Stimulated activated CD8-positive, alpha-beta memory T cell treated with anti-CD3 and anti-CD28 coated beads, Interleukin-7, amount 100 ng/mL, for 4 hours (primary cell): Measurements from ENCODE around the gene PUS3.

Experiments used
- DNase-seq, 2 donors: peaks; one replicate each; pipeline ENCODE4 v3.0.0-alpha.2; 2020; ENCODE audit warnings: low read depth in 2 of 2

PUS3 gene

DNA sequence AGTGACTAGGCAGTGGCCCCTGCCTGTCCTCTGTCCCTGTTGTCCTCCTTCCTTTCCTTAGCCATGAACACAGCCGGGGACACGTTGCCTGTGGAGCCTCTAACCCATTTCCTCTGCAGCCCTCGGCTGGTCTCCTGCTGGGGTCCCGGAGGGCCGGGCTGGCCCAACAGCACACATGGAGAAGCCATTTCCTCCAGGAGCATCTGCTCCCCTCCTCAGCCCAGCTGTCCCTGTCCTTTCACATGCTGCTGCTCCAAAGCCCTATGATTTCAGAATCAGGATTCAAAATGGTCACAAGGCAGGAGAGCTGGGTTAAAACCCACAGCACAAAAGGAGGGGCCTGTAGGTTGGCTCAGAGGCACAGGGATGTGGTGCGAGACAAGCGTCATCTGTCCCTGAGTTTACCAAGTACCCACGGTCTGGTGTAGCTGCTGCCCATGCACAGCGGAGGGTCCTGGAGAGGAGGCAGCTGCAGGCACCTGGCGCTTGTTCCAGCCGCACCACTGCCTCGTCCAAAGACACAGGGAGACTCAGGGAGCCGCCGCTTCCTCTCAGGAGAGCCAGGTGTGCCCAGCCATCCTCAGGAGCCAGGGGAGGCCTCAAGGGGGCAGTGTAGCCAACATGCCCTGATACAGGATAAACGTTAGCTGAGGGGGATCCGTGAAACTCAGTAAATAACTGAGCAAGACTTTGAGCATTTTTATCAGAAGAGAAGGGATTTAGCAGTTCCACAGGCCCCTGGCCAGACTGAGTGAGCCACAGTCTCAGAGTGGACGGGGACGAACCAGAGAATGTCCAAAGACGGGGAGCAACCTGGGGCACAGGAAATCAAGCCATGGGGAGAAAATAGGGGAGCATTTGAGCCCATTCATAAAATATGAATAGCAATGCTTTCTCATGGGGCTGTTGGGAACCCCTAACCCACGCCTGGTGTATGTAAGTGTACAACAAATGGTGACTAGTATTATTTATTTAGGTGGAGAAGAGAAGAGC lies 38.9 kb upstream of the PUS3 start:
- no peak for DNase-seq

GRCh38 chr11:125941267-125941618 lies 38.2 kb upstream of the PUS3 start:
- no peak for DNase-seq

GRCh38 chr11:125940145-125940544 lies 37.1 kb upstream of the PUS3 start:
- no peak for DNase-seq

DNA sequence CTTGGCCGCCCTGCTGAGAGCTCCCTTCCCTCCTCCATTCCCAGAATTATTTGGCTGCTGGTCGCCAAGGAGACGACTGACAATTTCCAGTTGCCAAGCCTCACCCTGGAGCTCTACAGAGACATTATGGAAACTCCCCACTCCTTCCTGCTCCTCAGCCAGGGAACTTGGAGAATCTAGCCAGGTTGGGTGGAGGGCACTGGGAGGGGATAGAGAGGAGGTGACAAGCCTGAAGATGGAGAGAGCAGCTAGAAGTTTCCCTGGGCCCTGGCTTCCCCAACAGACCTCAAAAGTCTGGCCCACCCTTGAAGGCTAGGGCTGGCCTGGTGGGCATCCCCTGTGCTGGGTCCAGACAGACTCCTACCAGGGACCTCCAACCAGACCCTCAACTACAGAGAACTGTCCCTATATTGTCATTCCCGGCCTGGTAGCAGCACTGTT lies 36.1 kb upstream of the PUS3 start:
- no peak for DNase-seq

DNA sequence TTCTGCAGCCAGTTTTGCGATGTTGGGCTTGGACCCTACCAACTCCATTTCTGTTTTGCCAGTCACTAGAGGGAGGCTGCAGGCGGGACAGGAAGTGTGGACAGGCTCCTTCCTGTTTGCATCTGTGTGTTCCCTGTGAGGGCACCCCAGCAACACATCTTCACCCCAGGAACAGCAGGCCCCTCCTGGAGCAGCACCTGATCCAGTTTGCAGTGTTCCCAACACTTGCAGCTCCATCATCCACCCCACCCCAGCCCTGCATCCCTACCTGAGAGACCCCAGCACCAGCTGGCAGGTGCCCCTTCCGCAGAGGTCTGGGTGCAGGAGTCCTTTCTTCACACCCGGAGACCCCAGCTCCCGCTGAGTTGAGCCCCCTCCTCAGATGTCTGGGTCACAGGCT lies 35.4 kb upstream of the PUS3 start:
- DNase-seq = no peak

DNA sequence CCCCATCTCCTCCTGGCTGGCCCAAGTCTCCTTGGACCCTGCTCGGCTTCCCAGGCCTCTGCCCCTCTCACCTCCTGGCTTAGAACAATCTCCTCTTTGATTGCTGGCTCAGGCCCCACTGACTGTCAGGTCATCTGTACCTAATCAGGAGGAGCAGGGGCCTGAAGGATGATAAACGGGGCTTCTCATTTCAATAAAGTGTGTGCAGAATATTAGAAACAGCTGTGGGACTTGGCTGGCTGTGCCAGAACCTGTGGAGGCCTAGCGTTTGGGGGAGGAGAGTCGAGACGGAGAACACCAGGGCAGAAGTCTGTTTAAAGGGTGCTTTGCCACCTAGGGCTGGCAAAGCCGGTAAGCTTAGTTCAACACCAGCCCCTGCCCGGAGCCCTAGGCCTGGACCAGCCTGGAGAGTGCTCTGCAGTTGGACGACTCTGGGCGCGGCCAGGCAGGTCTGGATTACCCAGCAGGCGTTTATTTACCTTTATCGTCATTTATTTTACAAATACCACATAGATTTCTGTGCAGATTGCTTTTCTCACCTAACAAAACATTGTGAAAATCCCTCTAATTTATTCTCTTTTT lies 32.7 kb upstream of the PUS3 start:
- DNase-seq = no peak

DNA sequence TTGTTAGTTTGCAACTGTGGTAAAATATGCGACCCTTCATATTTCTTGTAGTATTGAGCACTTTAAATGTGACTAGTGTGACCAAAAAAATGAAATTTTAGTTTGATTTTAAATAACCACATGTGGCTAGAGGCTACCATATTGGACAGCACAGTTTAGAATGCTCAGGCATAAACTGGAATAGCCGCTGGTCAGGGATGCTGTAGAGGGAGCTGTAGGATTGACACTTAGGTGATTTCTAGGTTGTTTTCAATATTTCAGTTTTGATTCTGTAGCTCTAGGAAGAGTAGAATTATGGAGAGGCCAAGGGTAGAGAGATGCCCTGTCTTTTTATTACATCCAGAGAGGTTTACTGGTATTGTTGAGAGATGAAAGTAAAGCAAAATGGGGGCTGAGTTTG lies 32.0 kb upstream of the PUS3 start:
- no peak for DNase-seq

GRCh38 chr11:125934473-125934872 lies 31.5 kb upstream of the PUS3 start:
- no peak for DNase-seq

GRCh38 chr11:125933030-125933813 lies 30.2 kb upstream of the PUS3 start:
- DNase-seq = no peak

- DNase-seq = no peak
Measured at GRCh38 chr11:125932301-125932700, 29.3 kb upstream of the PUS3 start.

DNA sequence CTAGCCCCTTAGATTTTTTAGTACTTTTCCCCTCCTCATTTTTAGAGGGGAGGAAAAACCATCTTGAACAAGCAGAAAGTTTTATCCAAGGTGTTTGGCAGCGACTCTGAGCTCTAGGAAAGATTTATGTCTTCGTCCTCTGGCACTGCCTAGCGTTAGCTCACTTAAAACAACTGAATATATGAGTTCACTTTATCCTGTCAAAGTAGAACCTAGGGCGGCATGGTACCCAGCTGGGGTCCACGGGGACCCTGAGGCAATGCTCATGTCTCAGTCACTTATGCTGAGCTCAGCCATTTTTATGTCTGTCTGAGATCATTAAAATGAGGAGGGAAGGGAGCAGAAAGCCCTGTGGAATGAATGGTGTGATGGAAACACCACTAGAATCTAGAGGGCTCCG lies 28.7 kb upstream of the PUS3 start:
- DNase-seq = no peak

GRCh38 chr11:125931116-125931515 lies 28.1 kb upstream of the PUS3 start:
- no peak for DNase-seq

DNA sequence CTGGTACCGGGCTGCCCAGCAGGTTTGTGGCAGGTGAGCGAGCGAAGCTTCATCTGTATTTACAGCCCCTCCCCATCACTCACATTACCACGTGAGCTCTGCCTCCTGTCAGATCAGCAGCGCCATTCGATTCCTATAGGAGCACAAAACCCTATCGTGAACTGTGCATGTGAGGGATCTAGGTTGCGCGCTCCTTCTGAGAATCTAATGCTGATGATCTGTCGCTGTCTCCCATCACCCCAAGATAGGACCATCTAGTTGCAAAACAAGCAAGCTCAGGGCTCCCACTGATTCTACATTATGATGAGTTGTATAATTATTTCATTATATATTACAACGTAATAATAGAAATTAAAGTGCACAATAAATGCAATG lies 27.1 kb upstream of the PUS3 start:
- DNase-seq = no peak

GRCh38 chr11:125929445-125930075 lies 26.6 kb upstream of the PUS3 start:
- DNase-seq = no peak

DNA sequence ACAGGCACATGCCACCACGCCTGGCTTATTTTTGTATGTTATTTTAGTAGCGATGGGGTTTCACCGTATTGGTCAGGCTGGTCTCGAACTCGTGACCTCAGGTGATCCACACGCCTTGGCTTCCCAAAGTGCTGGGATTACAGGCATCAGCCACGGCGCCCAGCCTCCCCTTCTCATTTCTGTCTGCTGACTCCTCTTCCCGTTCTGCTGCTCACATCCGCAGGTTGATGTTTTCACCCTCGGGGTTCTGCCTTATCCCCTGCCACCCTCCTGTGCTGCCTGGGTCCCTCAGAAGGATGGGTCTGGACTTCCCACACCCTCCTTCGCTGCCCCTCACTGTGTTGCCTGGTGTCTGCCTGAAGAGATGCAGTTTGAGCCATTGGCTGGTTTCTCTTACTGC lies 23.7 kb upstream of the PUS3 start:
- no peak for DNase-seq

DNA sequence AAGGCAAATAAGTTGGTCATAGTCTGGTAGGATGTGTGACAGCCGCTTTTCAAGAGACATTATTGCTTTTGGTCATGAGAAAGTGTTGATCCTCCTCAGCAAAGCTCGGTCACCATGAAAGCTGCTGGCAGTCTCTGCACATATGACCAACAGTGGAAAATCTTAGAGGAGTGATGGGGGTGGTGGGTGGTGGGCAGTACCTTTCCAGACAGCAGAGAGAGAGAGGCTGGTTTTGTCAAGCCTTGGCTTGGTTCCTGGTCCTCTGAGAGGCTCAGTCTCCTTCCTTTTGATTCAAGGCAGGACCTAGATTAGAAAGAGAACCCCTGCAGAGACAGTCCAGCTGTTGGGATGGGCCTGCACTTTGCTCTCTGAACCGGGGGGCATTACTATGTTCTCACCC lies 22.8 kb upstream of the PUS3 start:
- no peak for DNase-seq

- DNase-seq = no peak
Measured at GRCh38 chr11:125925247-125925740, 22.3 kb upstream of the PUS3 start.

GRCh38 chr11:125924384-125925007 lies 21.5 kb upstream of the PUS3 start:
- DNase-seq = no peak

DNA sequence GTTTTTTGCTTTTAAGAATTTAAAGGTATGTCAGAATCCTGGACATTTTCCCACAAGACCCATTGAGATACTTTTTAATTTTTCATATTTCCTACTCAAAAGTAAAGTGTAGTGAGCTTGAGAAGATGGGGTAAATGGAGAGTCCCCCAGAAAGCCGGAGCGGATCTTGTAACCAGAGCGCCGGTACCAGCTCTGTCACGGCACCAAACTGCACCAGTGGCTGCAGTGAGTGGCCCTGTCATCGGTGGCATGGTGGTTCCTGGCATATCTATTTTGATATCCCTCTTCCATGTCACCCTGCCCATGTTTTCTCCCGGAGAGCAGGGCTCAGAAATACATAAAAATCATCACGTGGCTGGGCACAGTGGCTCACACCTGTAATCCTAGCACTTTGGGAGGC lies 20.6 kb upstream of the PUS3 start:
- DNase-seq = no peak

- DNase-seq = peak in 1 of 2 donors; percentile 15
Measured at GRCh38 chr11:125923012-125923579, 20.1 kb upstream of the PUS3 start.

DNA sequence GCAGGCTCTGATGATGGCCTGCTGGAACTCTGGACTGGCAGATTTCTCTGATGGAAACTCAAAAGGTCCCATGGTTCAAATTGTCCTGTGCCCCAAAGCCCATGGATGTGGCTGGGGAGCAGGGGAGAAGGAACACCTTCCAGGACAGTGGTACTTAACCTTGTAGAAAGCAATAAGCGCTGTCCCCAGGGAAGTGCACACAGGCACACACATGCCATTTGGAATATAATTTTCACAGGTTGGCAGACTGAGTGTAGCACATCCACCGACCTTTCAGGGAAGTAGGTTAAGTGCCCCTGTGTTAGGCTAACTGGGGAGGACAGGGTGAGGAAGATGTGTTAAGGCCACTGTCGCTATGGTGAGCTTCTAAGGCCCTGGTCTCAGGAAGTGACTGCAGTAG lies 19.1 kb upstream of the PUS3 start:
- DNase-seq = no peak
